H9 (cell line): Measurements from ENCODE around the gene FHOD3. TPM values are rescaled to one million over a fixed set of nuclear protein-coding genes. Genes with fewer than 3 reads are reported as not detected.
A peak's percentile ranks its signal among the peaks of the same experiment; 100 is the strongest.

ENCODE experiments used
- DNase-seq: peaks from one replicate; pipeline ENCODE4 v3.0.0-alpha.2; 2017
- H2AFZ ChIP-seq: one replicate; pipeline ENCODE4 v1.6.1; 2013; ENCODE audit warnings: mild to moderate bottlenecking, low read length, control low read depth, moderate library complexity
- H2AK5ac ChIP-seq: 2 replicates; pipeline ENCODE4 v1.6.1; 2013; ENCODE audit warnings: low read length, control low read depth, mixed read lengths; ENCODE audit not compliant: insufficient read length
- H2BK120ac ChIP-seq: one replicate; pipeline ENCODE4 v1.6.1; 2013; ENCODE audit warnings: low read depth, mild to moderate bottlenecking, low read length, control low read depth, inconsistent platforms; ENCODE audit not compliant: poor library complexity, severe bottlenecking
- H2BK12ac ChIP-seq: 2 replicates; pipeline ENCODE4 v1.6.1; 2013; ENCODE audit warnings: low read length, control low read depth, mixed read lengths, low read depth; ENCODE audit not compliant: insufficient read length
- H2BK15ac ChIP-seq: 2 replicates; pipeline ENCODE4 v1.6.1; 2013; ENCODE audit warnings: low read depth, low read length, control low read depth
- H2BK20ac ChIP-seq: one replicate; pipeline ENCODE4 v1.6.1; 2013; ENCODE audit warnings: low read depth, mild to moderate bottlenecking, low read length, control low read depth, inconsistent platforms; ENCODE audit not compliant: poor library complexity, severe bottlenecking
- H2BK5ac ChIP-seq: 2 replicates; pipeline ENCODE4 v1.6.1; 2013; ENCODE audit warnings: low read length, control low read depth, mixed read lengths; ENCODE audit not compliant: insufficient read length
- H3K14ac ChIP-seq: 2 replicates; pipeline ENCODE4 v1.6.1; 2013; ENCODE audit warnings: low read length, control low read depth; ENCODE audit not compliant: insufficient read depth
- H3K18ac ChIP-seq: 2 replicates; pipeline ENCODE4 v1.6.1; 2013; ENCODE audit warnings: low read depth, mild to moderate bottlenecking, mixed read lengths, low read length, control low read depth; ENCODE audit not compliant: insufficient read length
- H3K23ac ChIP-seq: 2 replicates; pipeline ENCODE4 v1.6.1; 2013; ENCODE audit warnings: low read length, control low read depth, mixed read lengths, low read depth; ENCODE audit not compliant: insufficient read length
- H3K23me2 ChIP-seq: 2 replicates; pipeline ENCODE4 v1.6.1; 2013; ENCODE audit warnings: low read depth, mild to moderate bottlenecking, mixed read lengths, low read length, control low read depth; ENCODE audit not compliant: insufficient read length, poor library complexity, severe bottlenecking
- H3K27ac ChIP-seq: 2 replicates; pipeline ENCODE4 v1.5.1; 2013; ENCODE audit warnings: low read length, control low read depth, mixed read lengths, low read depth; ENCODE audit not compliant: insufficient read length
- H3K27me3 ChIP-seq: 2 replicates; pipeline ENCODE4 v1.6.1; 2013; ENCODE audit warnings: low read length, control low read depth, inconsistent platforms; ENCODE audit not compliant: insufficient read depth
- H3K4ac ChIP-seq: 2 replicates; pipeline ENCODE4 v1.6.1; 2013; ENCODE audit warnings: low read depth, mild to moderate bottlenecking, control low read depth, inconsistent platforms, low read length, moderate library complexity
- H3K4me1 ChIP-seq: 2 replicates; pipeline ENCODE4 v1.6.1; 2013; ENCODE audit warnings: low read length, control low read depth, inconsistent platforms; ENCODE audit not compliant: insufficient read depth
- H3K4me2 ChIP-seq: 2 replicates; pipeline ENCODE4 v1.6.1; 2013; ENCODE audit warnings: low read length, control low read depth, mixed read lengths; ENCODE audit not compliant: insufficient read length, insufficient read depth
- H3K56ac ChIP-seq: 2 replicates; pipeline ENCODE4 v1.6.1; 2013; ENCODE audit warnings: low read depth, mild to moderate bottlenecking, mixed read lengths, low read length, control low read depth; ENCODE audit not compliant: insufficient read length
- H3K79me1 ChIP-seq: 2 replicates; pipeline ENCODE4 v1.6.1; 2013; ENCODE audit warnings: low read depth, mild to moderate bottlenecking, moderate library complexity, low read length, control low read depth, inconsistent platforms; ENCODE audit not compliant: insufficient read depth, poor library complexity, severe bottlenecking
- H3K79me2 ChIP-seq: 2 replicates; pipeline ENCODE4 v1.6.1; 2013; ENCODE audit warnings: low read length, control low read depth, inconsistent platforms; ENCODE audit not compliant: insufficient read depth
- H3K9ac ChIP-seq: 2 replicates; pipeline ENCODE4 v1.6.1; 2013; ENCODE audit warnings: low read length, control low read depth, mixed read lengths; ENCODE audit not compliant: insufficient read length; ENCODE audit errors: extremely low read depth
- H3K9me3 ChIP-seq: one replicate; pipeline ENCODE4 v1.6.1; 2013; ENCODE audit warnings: low read depth, low read length, inconsistent platforms; ENCODE audit not compliant: control insufficient read depth
- H3T11ph ChIP-seq: one replicate; pipeline ENCODE4 v1.6.1; 2013; ENCODE audit warnings: mild to moderate bottlenecking, low read length, control low read depth, inconsistent platforms
- H4K20me1 ChIP-seq: one replicate; pipeline ENCODE4 v1.6.1; 2013; ENCODE audit not compliant: control insufficient read depth, insufficient read length, insufficient read depth
- H4K5ac ChIP-seq: 2 replicates; pipeline ENCODE4 v1.6.1; 2013; ENCODE audit warnings: low read depth, mild to moderate bottlenecking, mixed read lengths, low read length, control low read depth; ENCODE audit not compliant: insufficient read length
- H4K8ac ChIP-seq: replicated peaks from 2 replicates; pipeline ENCODE4 v1.6.1; 2013; ENCODE audit warnings: low read length, control low read depth, mixed read lengths, low read depth; ENCODE audit not compliant: insufficient read length
- H4K91ac ChIP-seq: 2 replicates; pipeline ENCODE4 v1.6.1; 2013; ENCODE audit warnings: low read depth, mild to moderate bottlenecking, moderate library complexity, mixed read lengths, low read length, control low read depth; ENCODE audit not compliant: insufficient read length
- H3K27ac Mint-ChIP-seq, 3 experiments: 2 replicates in 2 of 3; 3 replicates in 1 of 3; pipeline ENCODE4 v1.8.0; 2020 to 2021; ENCODE audit warnings: mixed read lengths in 3 of 3, mild to moderate bottlenecking in 1 of 3, moderate library complexity in 1 of 3
- H3K27me3 Mint-ChIP-seq: 2 replicates; pipeline ENCODE4 v1.8.0; 2021; ENCODE audit warnings: low read depth, mild to moderate bottlenecking, moderate library complexity, mixed read lengths
- H3K36me3 Mint-ChIP-seq, 3 experiments: 2 replicates in 2 of 3; 3 replicates in 1 of 3; pipeline ENCODE4 v1.8.0; 2020 to 2021; ENCODE audit warnings: low read depth in 3 of 3, mixed read lengths in 3 of 3; ENCODE audit not compliant: insufficient read depth in 1 of 3
- H3K4me1 Mint-ChIP-seq, 2 experiments: 2 replicates each; pipeline ENCODE4 v1.8.0; 2020; ENCODE audit warnings: mixed read lengths in 2 of 2
- H3K4me3 Mint-ChIP-seq, 2 experiments: 2 replicates in 1 of 2; 3 replicates in 1 of 2; pipeline ENCODE4 v1.8.0; 2020 to 2021; ENCODE audit warnings: mild to moderate bottlenecking in 2 of 2, mixed read lengths in 2 of 2, moderate library complexity in 1 of 2
- H3K9me3 Mint-ChIP-seq, 2 experiments: 2 replicates in 1 of 2; 3 replicates in 1 of 2; pipeline ENCODE4 v1.8.0; 2020; ENCODE audit warnings: mild to moderate bottlenecking in 2 of 2, mixed read lengths in 2 of 2, moderate library complexity in 1 of 2
- CTCF ChIP-seq: fragments of 200-600 bp; sonication (generic); conservative IDR thresholded peaks from 3 replicates; pipeline ENCODE4 v1.8.0; 2021; ENCODE audit warnings: antibody characterized with exemption, mild to moderate bottlenecking
- WGBS: extraction: QIAGEN DNeasy Blood & Tissue Kit; methylation state at CpG from one replicate; pipeline ENCODE4 v1.1.7; 2013; ENCODE audit warnings: missing lambda C conversion rate, low lambda C conversion rate, mixed read lengths; ENCODE audit not compliant: insufficient read length; ENCODE audit errors: extremely low coverage; 5-methylcytosine and 5-hydroxymethylcytosine counted together
- total RNA-seq: library from RNA; stranded (reverse); gene quantifications from 2 replicates; pipeline ENCODE4 v1.2.1, GENCODE V29; 2021

The FHOD3 gene
- total RNA-seq, 1 experiment from 2014 or later = 8.0 TPM

- Histone ChIP-seq H3K79me2 (no peaks in the 10 kb centered on the region), H2BK5ac (no peak overlapping the region), H3K79me1 (no peaks in the 10 kb centered on the region), H4K20me1 (no peaks in the 10 kb centered on the region), H2AFZ (no peak overlapping the region), H3K18ac (no peak overlapping the region), H3K4me1 (peaks cover 4% of the 10 kb centered on the region; the same call in 1 of the 2 replicates), H3K27ac (no peak overlapping the region), H2AK5ac (no peak overlapping the region), H2BK12ac (no peak overlapping the region), H3K56ac (no peak overlapping the region), H4K91ac (no peak overlapping the region), H3T11ph (no peak overlapping the region), H4K5ac (no peak overlapping the region), H3K14ac (no peak overlapping the region), H3K9ac (no peak overlapping the region), H3K4ac (no peak overlapping the region), H2BK15ac (no peak overlapping the region), H2BK20ac (no peak overlapping the region), H3K9me3 (no peaks in the 10 kb centered on the region), H3K27me3 (no peaks in the 10 kb centered on the region), H3K23ac (no peak overlapping the region), H3K23me2 (no peaks in the 10 kb centered on the region), H3K4me2 (no peak overlapping the region), H4K8ac (no peak overlapping the region), H2BK120ac (no peak overlapping the region)
- no CpG with 5 or more reads among the region's 8 CpGs for WGBS
- no peak for TF ChIP-seq CTCF
- Mint-ChIP-seq H3K27ac (peak overlapping the region in 2 of 3 experiments; percentile 64 to 68; a peak in 4 of 7 replicates), H3K27me3 (no peaks in the 10 kb centered on the region), H3K36me3 (peaks cover 0 to 8% (median 0%) of the 10 kb centered on the region in 3 experiments; a peak in 2 of 7 replicates), H3K9me3 (no peaks in the 10 kb centered on the region; a peak in 2 of 5 replicates), H3K4me3 (no peak overlapping the region), H3K4me1 (peaks cover 28 to 29% of the 10 kb centered on the region in 2 experiments)
- no peak for DNase-seq
These were observed 261.8 kb downstream of the FHOD3 start for GRCh38 chr18:36559149-36559857.
